SK-N-DZ (cell line): Measurements from ENCODE around the gene BHLHE40. TPM values are rescaled to one million over a fixed set of nuclear protein-coding genes. Genes with fewer than 3 reads are reported as not detected.

Experiments used
- DNase-seq: peaks from one replicate; pipeline ENCODE4 v3.0.0-alpha.2; 2015; ENCODE audit warnings: low spot score
- polyA plus RNA-seq, 2 experiments: library from polyadenylated mRNA; depleted of rRNA; stranded (reverse); fragments of >200 nt; gene quantifications; 2 replicates each; pipeline ENCODE4 v1.2.3, GENCODE V29; 2014

The BHLHE40 gene
- polyA plus RNA-seq (2014; cell fraction: cytosol; rRNA removed): 0.03 and 0.09 TPM in 2 replicates
- not detected in 2 replicates for polyA plus RNA-seq (2014; cell fraction: nucleus; rRNA removed)

GRCh38 chr3:4979428-4980228, at the start of gene BHLHE40:
TSS of gene BHLHE40 (plus strand) at chr3:4979437. CDS start at chr3:4979719, 282 bp downstream.
- peak; percentile 55 for DNase-seq

- no peak for DNase-seq
Measured at GRCh38 chr3:4930501-4930900, 48.7 kb upstream of the BHLHE40 start.

- no peak for DNase-seq
Measured at GRCh38 chr3:4934050-4934449, 45.2 kb upstream of the BHLHE40 start.

- no peak for DNase-seq
Measured at GRCh38 chr3:4935347-4935746, 43.9 kb upstream of the BHLHE40 start.

GRCh38 chr3:4936982-4937614, 42.1 kb upstream of the BHLHE40 start:
- no peak for DNase-seq

- no peak for DNase-seq
Measured at GRCh38 chr3:4938281-4938982, 40.8 kb upstream of the BHLHE40 start.

- no peak for DNase-seq
Measured at GRCh38 chr3:4939276-4939675, 40.0 kb upstream of the BHLHE40 start.

- no peak for DNase-seq
Measured at GRCh38 chr3:4940985-4941384, 38.3 kb upstream of the BHLHE40 start.

- no peak for DNase-seq
Measured at GRCh38 chr3:4943549-4943948, 35.7 kb upstream of the BHLHE40 start.

- DNase-seq: no peak
Measured at GRCh38 chr3:4945324-4945723, 33.9 kb upstream of the BHLHE40 start.

- DNase-seq: no peak
Measured at GRCh38 chr3:4947028-4947427, 32.2 kb upstream of the BHLHE40 start.

- DNase-seq: no peak
Measured at GRCh38 chr3:4948395-4948794, 30.8 kb upstream of the BHLHE40 start.

GRCh38 chr3:4949004-4949403, 30.2 kb upstream of the BHLHE40 start:
- DNase-seq: no peak

- no peak for DNase-seq
Measured at GRCh38 chr3:4949659-4950058, 29.6 kb upstream of the BHLHE40 start.

GRCh38 chr3:4950351-4950784, 28.9 kb upstream of the BHLHE40 start:
- no peak for DNase-seq

- no peak for DNase-seq
Measured at GRCh38 chr3:4950948-4951347, 28.3 kb upstream of the BHLHE40 start.

GRCh38 chr3:4953119-4953518, 26.1 kb upstream of the BHLHE40 start:
- DNase-seq: no peak

- DNase-seq: no peak
Measured at GRCh38 chr3:4954256-4955000, 24.8 kb upstream of the BHLHE40 start.

GRCh38 chr3:4956099-4956498, 23.1 kb upstream of the BHLHE40 start:
- no peak for DNase-seq

- DNase-seq: no peak
Measured at GRCh38 chr3:4956738-4957137, 22.5 kb upstream of the BHLHE40 start.

GRCh38 chr3:4957978-4958377, 21.3 kb upstream of the BHLHE40 start:
- no peak for DNase-seq

GRCh38 chr3:4959180-4959579, 20.1 kb upstream of the BHLHE40 start:
- no peak for DNase-seq
